Measurements from ENCODE around the gene PRICKLE4. TPM values are rescaled to one million over a fixed set of nuclear protein-coding genes. Genes with fewer than 3 reads are reported as not detected.

PRICKLE4 gene
- total and polyA plus RNA-seq, 2 of the 4 experiments (the other 2 are of a cell fraction) = 0.72 TPM; not detected in 1

- no peak overlapping the region for H3K4ac ChIP-seq (ENCODE audit: low read depth, low read length)
- H2BK5ac ChIP-seq (ENCODE audit: low read depth, low read length, poor library complexity, severe bottlenecking) = no peak overlapping the region
- H2AK5ac ChIP-seq (ENCODE audit: low read depth, low read length) = peak overlapping the region; percentile 61; the same call in 1 of the 2 replicates
- H4K20me1 ChIP-seq (ENCODE audit: insufficient read depth, low read length) = no peaks in the 10 kb centered on the region
- H4K8ac ChIP-seq (ENCODE audit: low read depth in 2 of 2, low read length in 2 of 2) = peak overlapping the region; percentile 15 to 18; a peak in 2 of 4 replicates
- intact Hi-C loops (cut with micrococcal nuclease) (loop anchor here (5.0 to 10.0 kb wide), 3 partner anchors 156 to 433 kb away; partner anchors contain the start of gene MRPS10), dilution Hi-C loops (cut with HindIII; ENCODE audit: low sequenced_read_pairs, unreplicated experiment) (no loop called here), in situ Hi-C loops (cut with MboI; ENCODE audit: low sequenced_read_pairs) (loop anchor here (5.0 to 10.0 kb wide), 2 partner anchors 153 to 266 kb away; no protein-coding TSS in a partner anchor)
- H3K4me2 ChIP-seq (ENCODE audit: low read depth, low read length) = peak overlapping the region; percentile 76
- no peak overlapping the region for H4K91ac ChIP-seq (ENCODE audit: insufficient read depth, low read depth, low read length)
- H3K4me1 ChIP-seq (ENCODE audit: control insufficient read depth, insufficient read depth, low read length) = peaks cover 16% of the 10 kb centered on the region
- no peak overlapping the region for H3K4me3 ChIP-seq (ENCODE audit: insufficient read depth, low read depth, low read length)
- H2BK15ac ChIP-seq (ENCODE audit: low read depth, low read length) = no peak overlapping the region
- DNase-seq (no peak), ATAC-seq (ENCODE audit: low read depth) (no peak)
- peak overlapping the region; percentile 31 for H2AK9ac ChIP-seq (replicated peaks; ENCODE audit: low read depth, low read length, poor library complexity)
- H3K36me3 ChIP-seq (ENCODE audit: control insufficient read depth, insufficient read depth, low read length) = peaks cover 4% of the 10 kb centered on the region; the same call in 1 of the 2 replicates
- ChIA-PET CTCF (no interaction called here), POLR2A (ENCODE audit: unreplicated experiment) (no interaction called here)
- peak overlapping the region; percentile 93 for H2AFZ ChIP-seq (replicated peaks; ENCODE audit: low read length, poor library complexity)
- no peaks in the 10 kb centered on the region for H3K9me3 ChIP-seq (ENCODE audit: control insufficient read depth, insufficient read depth, low read length)
- H3K56ac ChIP-seq (ENCODE audit: extremely low read depth, insufficient read depth, low read length) = no peak overlapping the region
- no peak overlapping the region for H3K14ac ChIP-seq (replicated peaks; ENCODE audit: low read depth, low read length)
- no TSS peak for BruUV-seq (replicated peaks)
- no peak overlapping the region for H3K27ac ChIP-seq (ENCODE audit: insufficient read depth, low read length)
- peak overlapping the region; percentile 5; the same call in 1 of the 2 replicates for H3K23ac ChIP-seq (ENCODE audit: low read depth, low read length)
- no peak overlapping the region for H2BK20ac ChIP-seq (ENCODE audit: low read depth, low read length)
- H3K9me1 ChIP-seq (ENCODE audit: insufficient read depth, low read length) = no peaks in the 10 kb centered on the region; the same call in 1 of the 2 replicates
- H3K79me1 ChIP-seq (ENCODE audit: low read depth in 1 of 2, low read length in 2 of 2) = peaks cover 10 to 36% of the 10 kb centered on the region in 2 experiments
- no peak overlapping the region for H3K9ac ChIP-seq (ENCODE audit: low read depth, low read length)
- no peak overlapping the region for H3K18ac ChIP-seq (ENCODE audit: low read depth, low read length)
- WGBS, 2 experiments (ENCODE audit: extremely low coverage in 2 of 2, insufficient read length in 1 of 2) = 0% methylated on average over 1 of the region's 3 CpGs; no CpG with 5 or more reads in 1 of the 2 experiments
- no peaks in the 10 kb centered on the region for H3K27me3 ChIP-seq (ENCODE audit: control insufficient read depth, insufficient read depth, low read length)
- TF ChIP-seq FOS (IDR thresholded peaks at IDR 0.05; ENCODE audit: low read depth, low read length) = no peak
- H2BK120ac ChIP-seq (ENCODE audit: low read depth, low read length) = no peak overlapping the region
- H4K5ac ChIP-seq (ENCODE audit: low read depth, low read length) = no peak overlapping the region
Observed at GRCh38 chr6:41781366-41781730, 766 bp downstream of the PRICKLE4 start.
